Measurements from ENCODE around the gene HS1BP3. TPM values are rescaled to one million over a fixed set of nuclear protein-coding genes. Genes with fewer than 3 reads are reported as not detected.

The HS1BP3 gene
- total RNA-seq, 3 donors from 2014 or later (not counting 1 experiment from before 2014, with no cell fraction given): 17.4 to 25.7 (median 22.8) TPM

DNA sequence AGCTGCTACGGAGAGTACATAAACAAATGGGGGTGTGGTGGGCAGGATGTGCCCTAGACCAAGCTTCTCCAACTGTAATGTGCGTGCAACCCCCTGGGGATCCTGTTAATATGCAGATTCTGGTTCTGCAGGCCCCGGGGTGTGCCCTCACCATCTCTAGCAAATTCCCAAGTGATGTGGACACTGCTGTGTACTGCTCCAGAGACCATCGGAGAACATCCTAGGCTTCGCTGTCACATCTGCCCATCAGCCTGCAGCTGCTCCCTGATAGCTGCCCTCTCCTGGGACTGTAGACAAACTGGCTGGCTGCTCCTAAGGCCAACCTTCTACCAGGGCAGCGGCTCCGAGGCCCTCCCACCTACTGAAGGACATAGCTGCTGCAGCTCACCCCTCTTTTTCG is 3.2 kb downstream of the HS1BP3 start:
- H3K4me1 Mint-ChIP-seq: peaks cover 42 to 47% of the 10 kb centered on the region in 2 donors
- TF ChIP-seq, protein P1, sequence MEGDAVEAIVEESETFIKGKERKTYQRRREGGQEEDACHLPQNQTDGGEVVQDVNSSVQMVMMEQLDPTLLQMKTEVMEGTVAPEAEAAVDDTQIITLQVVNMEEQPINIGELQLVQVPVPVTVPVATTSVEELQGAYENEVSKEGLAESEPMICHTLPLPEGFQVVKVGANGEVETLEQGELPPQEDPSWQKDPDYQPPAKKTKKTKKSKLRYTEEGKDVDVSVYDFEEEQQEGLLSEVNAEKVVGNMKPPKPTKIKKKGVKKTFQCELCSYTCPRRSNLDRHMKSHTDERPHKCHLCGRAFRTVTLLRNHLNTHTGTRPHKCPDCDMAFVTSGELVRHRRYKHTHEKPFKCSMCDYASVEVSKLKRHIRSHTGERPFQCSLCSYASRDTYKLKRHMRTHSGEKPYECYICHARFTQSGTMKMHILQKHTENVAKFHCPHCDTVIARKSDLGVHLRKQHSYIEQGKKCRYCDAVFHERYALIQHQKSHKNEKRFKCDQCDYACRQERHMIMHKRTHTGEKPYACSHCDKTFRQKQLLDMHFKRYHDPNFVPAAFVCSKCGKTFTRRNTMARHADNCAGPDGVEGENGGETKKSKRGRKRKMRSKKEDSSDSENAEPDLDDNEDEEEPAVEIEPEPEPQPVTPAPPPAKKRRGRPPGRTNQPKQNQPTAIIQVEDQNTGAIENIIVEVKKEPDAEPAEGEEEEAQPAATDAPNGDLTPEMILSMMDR (IDR thresholded peaks at IDR 0.05): no peak
- Histone ChIP-seq H3K4me3 (ENCODE audit: low read length) (no peak overlapping the region), H3K9me3 (ENCODE audit: control insufficient read depth, insufficient read depth, low read length) (no peaks in the 10 kb centered on the region), H3K27ac (ENCODE audit: low read length) (no peak overlapping the region), H3K27me3 (ENCODE audit: control insufficient read depth, insufficient read depth, low read length) (no peaks in the 10 kb centered on the region), H3K36me3 (ENCODE audit: control insufficient read depth, insufficient read depth, low read length) (peaks cover 15% of the 10 kb centered on the region), H3K4me1 (ENCODE audit: control insufficient read depth, insufficient read depth, low read length) (peaks cover 30% of the 10 kb centered on the region)
- no peaks in the 10 kb centered on the region for H3K27me3 Mint-ChIP-seq (ENCODE audit: low read depth in 2 of 2)
- peaks cover 9% of the 10 kb centered on the region for H3K36me3 Mint-ChIP-seq
- DNase-seq: no peak
- no peak for ATAC-seq
- no peak overlapping the region for H3K4me3 Mint-ChIP-seq
- WGBS (ENCODE audit: insufficient coverage): 78% methylated on average over 8 of the region's 8 CpGs
- no peaks in the 10 kb centered on the region for H3K9me3 Mint-ChIP-seq
- intact Hi-C loops (cut with micrococcal nuclease): no loop called here
- H3K27ac Mint-ChIP-seq: peak overlapping the region; percentile 10 to 93

DNA sequence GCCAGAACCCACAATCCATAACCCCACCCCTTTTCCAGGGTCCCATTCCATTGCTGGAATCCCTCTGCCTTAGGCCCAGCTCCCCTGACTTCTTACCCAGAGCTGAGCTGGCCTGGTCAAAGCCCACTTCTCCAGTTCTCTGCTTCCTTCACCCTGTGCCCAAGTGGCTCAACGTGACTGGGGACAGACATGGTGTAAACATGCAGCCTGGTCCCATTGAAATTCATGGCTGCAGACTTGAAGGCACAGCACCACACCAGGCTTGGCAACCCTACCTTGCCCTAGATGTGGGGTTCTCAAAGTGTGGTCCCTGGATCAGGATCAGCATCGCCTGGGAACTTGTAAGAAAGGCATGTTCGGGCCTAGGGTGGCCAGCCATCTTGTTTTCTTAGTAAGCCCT is 3.7 kb downstream of the HS1BP3 start:
- peaks cover 35% of the 10 kb centered on the region for H3K4me1 ChIP-seq (ENCODE audit: control insufficient read depth, insufficient read depth, low read length)

DNA sequence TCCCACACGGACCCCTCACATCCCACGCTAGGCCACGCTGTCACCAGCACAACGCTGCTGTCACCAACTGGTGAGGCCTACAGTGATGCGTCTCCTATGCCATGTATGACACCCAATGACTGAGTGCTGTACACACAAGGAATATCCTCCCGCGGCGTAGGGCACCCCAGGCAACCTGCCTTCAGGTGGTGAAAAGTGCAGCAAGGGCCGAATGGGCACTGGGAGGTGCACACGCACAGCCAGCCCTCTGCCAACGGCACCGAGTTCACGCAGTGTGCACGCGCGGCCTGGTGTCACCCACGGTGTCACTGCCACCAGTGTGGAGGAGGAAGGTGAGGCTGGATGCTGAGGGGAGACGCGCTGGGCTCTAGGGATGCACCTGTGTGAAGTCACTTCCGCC is 4.5 kb downstream of the HS1BP3 start:
- Mint-ChIP-seq H3K9me3 (no peaks in the 10 kb centered on the region), H3K27ac (peak overlapping the region in 1 of 2 donors; percentile 61), H3K36me3 (peaks cover 9% of the 10 kb centered on the region), H3K27me3 (ENCODE audit: low read depth in 2 of 2) (no peaks in the 10 kb centered on the region), H3K4me1 (peaks cover 34 to 47% of the 10 kb centered on the region in 2 donors), H3K4me3 (no peak overlapping the region)
- Histone ChIP-seq H3K4me1 (ENCODE audit: control insufficient read depth, insufficient read depth, low read length) (peaks cover 34% of the 10 kb centered on the region), H3K4me3 (ENCODE audit: low read length) (no peak overlapping the region), H3K9me3 (ENCODE audit: control insufficient read depth, insufficient read depth, low read length) (no peaks in the 10 kb centered on the region), H3K27me3 (ENCODE audit: control insufficient read depth, insufficient read depth, low read length) (no peaks in the 10 kb centered on the region), H3K36me3 (ENCODE audit: control insufficient read depth, insufficient read depth, low read length) (peaks cover 21% of the 10 kb centered on the region), H3K27ac (ENCODE audit: low read length) (no peak overlapping the region)
- TF ChIP-seq, protein P1 (IDR thresholded peaks at IDR 0.05): no peak
- DNase-seq (no peak), ATAC-seq (no peak)
- 91% methylated on average over 20 of the region's 20 CpGs for WGBS (ENCODE audit: insufficient coverage)
- intact Hi-C loops (cut with micrococcal nuclease): no loop called here

More for the DNA sequence above, 3.7 kb downstream of the HS1BP3 start:
- peak overlapping the region in 1 of 2 donors; percentile 93 for H3K27ac Mint-ChIP-seq
- 95% methylated on average over 3 of the region's 3 CpGs for WGBS (ENCODE audit: insufficient coverage)
- no peaks in the 10 kb centered on the region for H3K27me3 Mint-ChIP-seq (ENCODE audit: low read depth in 2 of 2)
- H3K27me3 ChIP-seq (ENCODE audit: control insufficient read depth, insufficient read depth, low read length): no peaks in the 10 kb centered on the region
- H3K36me3 ChIP-seq (ENCODE audit: control insufficient read depth, insufficient read depth, low read length): peaks cover 15% of the 10 kb centered on the region
- H3K36me3 Mint-ChIP-seq: peaks cover 9% of the 10 kb centered on the region
- TF ChIP-seq, protein P1 (IDR thresholded peaks at IDR 0.05): no peak
- intact Hi-C loops (cut with micrococcal nuclease): no loop called here
- H3K9me3 ChIP-seq (ENCODE audit: control insufficient read depth, insufficient read depth, low read length): no peaks in the 10 kb centered on the region
- H3K4me3 Mint-ChIP-seq: no peak overlapping the region
- no peak overlapping the region for H3K4me3 ChIP-seq (ENCODE audit: low read length)
- no peak for DNase-seq
- peaks cover 41 to 47% of the 10 kb centered on the region in 2 donors for H3K4me1 Mint-ChIP-seq
- no peaks in the 10 kb centered on the region for H3K9me3 Mint-ChIP-seq
- H3K27ac ChIP-seq (ENCODE audit: low read length): no peak overlapping the region
- ATAC-seq: no peak

DNA sequence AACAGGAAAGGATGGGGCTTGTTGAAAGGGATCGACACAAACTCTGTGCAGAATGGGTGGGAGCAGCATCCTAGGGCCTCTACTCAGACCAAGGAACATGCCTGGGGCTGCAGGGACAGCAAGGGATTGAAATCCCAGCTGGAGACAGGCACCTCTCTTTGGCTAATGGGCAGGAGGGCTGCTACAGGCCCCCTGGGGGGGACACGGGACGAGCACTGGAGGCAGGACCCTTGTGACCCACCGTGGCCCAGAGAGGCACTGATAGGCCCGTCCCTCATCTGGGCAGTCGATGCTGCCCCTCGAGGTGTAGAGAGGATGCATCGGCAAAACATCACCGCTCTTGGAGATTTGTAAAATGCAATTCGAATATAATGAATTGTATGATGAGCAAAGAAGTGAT is 5.1 kb downstream of the HS1BP3 start:
- no peaks in the 10 kb centered on the region for H3K27me3 ChIP-seq (ENCODE audit: control insufficient read depth, insufficient read depth, low read length)
- 96% methylated on average over 9 of the region's 10 CpGs for whole genome bisulfite sequencing (ENCODE audit: insufficient coverage)
- H3K4me1 ChIP-seq (ENCODE audit: control insufficient read depth, insufficient read depth, low read length): peaks cover 30% of the 10 kb centered on the region
- H3K4me3 ChIP-seq (ENCODE audit: low read length): no peak overlapping the region
- intact Hi-C loops (cut with micrococcal nuclease): no loop called here
- peaks cover 26% of the 10 kb centered on the region for H3K36me3 ChIP-seq (ENCODE audit: control insufficient read depth, insufficient read depth, low read length)
- ATAC-seq (no peak), DNase-seq (no peak)
- no peaks in the 10 kb centered on the region for H3K9me3 Mint-ChIP-seq
- TF ChIP-seq, protein P1 (IDR thresholded peaks at IDR 0.05): no peak
- H3K4me1 Mint-ChIP-seq: peaks cover 30 to 42% of the 10 kb centered on the region in 2 donors
- no peak overlapping the region for H3K4me3 Mint-ChIP-seq
- H3K27ac ChIP-seq (ENCODE audit: low read length): no peak overlapping the region
- no peak overlapping the region for H3K27ac Mint-ChIP-seq
- no peaks in the 10 kb centered on the region for H3K27me3 Mint-ChIP-seq (ENCODE audit: low read depth in 2 of 2)
- H3K9me3 ChIP-seq (ENCODE audit: control insufficient read depth, insufficient read depth, low read length): no peaks in the 10 kb centered on the region
- H3K36me3 Mint-ChIP-seq: peaks cover 9% of the 10 kb centered on the region

All from natural killer cell (primary cell).